Measurements from ENCODE around the gene OLIG1.

Gene OLIG1

DNA sequence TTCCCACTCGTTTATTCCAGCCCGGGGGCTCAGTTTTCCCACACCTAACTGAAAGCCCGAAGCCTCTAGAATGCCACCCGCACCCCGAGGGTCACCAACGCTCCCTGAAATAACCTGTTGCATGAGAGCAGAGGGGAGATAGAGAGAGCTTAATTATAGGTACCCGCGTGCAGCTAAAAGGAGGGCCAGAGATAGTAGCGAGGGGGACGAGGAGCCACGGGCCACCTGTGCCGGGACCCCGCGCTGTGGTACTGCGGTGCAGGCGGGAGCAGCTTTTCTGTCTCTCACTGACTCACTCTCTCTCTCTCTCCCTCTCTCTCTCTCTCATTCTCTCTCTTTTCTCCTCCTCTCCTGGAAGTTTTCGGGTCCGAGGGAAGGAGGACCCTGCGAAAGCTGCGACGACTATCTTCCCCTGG lies 43.5 kb upstream of the OLIG1 start:
- Mint-ChIP-seq H3K36me3 (ENCODE audit: low read depth) (no peaks in the 10 kb centered on the region), H3K9me3 (peaks cover 2% of the 10 kb centered on the region), H3K27me3 (ENCODE audit: low read depth) (peaks cover 95% of the 10 kb centered on the region), H3K4me1 (peaks cover 24% of the 10 kb centered on the region), H3K4me3 (peak overlapping the region; percentile 77 to 83 (median 83)), H3K27ac (no peak overlapping the region)
- no peak for TF ChIP-seq CTCF (IDR thresholded peaks at IDR 0.05; ENCODE audit: unreplicated experiment in 3 of 3)

GRCh38 chr21:33026878-33027400 lies 43.0 kb upstream of the OLIG1 start:
- Mint-ChIP-seq H3K36me3 (ENCODE audit: low read depth) (no peaks in the 10 kb centered on the region), H3K4me1 (peaks cover 23% of the 10 kb centered on the region), H3K27ac (no peak overlapping the region), H3K9me3 (peaks cover 2% of the 10 kb centered on the region), H3K4me3 (peak overlapping the region; percentile 34 to 83 (median 77)), H3K27me3 (ENCODE audit: low read depth) (peaks cover 95% of the 10 kb centered on the region)
- no peak for TF ChIP-seq CTCF (IDR thresholded peaks at IDR 0.05; ENCODE audit: unreplicated experiment in 3 of 3)

- Mint-ChIP-seq H3K4me3 (no peak overlapping the region), H3K9me3 (peaks cover 2% of the 10 kb centered on the region), H3K27me3 (ENCODE audit: low read depth) (peaks cover 95% of the 10 kb centered on the region), H3K36me3 (ENCODE audit: low read depth) (no peaks in the 10 kb centered on the region), H3K27ac (no peak overlapping the region), H3K4me1 (peaks cover 16% of the 10 kb centered on the region)
- TF ChIP-seq CTCF (IDR thresholded peaks at IDR 0.05; ENCODE audit: unreplicated experiment in 3 of 3), result no peak
Observed at GRCh38 chr21:33027401-33028286, 42.3 kb upstream of the OLIG1 start.

DNA sequence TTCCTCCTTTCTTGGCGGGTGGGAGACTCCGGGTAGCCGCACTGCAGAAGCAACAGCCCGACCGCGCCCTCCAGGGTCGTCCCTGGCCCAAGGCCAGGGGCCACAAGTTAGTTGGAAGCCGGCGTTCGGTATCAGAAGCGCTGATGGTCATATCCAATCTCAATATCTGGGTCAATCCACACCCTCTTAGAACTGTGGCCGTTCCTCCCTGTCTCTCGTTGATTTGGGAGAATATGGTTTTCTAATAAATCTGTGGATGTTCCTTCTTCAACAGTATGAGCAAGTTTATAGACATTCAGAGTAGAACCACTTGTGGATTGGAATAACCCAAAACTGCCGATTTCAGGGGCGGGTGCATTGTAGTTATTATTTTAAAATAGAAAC lies 41.7 kb upstream of the OLIG1 start:
- H3K4me1 Mint-ChIP-seq, result peaks cover 14% of the 10 kb centered on the region
- peaks cover 97% of the 10 kb centered on the region for H3K27me3 Mint-ChIP-seq (ENCODE audit: low read depth)
- peaks cover 2% of the 10 kb centered on the region for H3K9me3 Mint-ChIP-seq
- no peaks in the 10 kb centered on the region for H3K36me3 Mint-ChIP-seq (ENCODE audit: low read depth)
- no peak for TF ChIP-seq CTCF (IDR thresholded peaks at IDR 0.05; ENCODE audit: unreplicated experiment in 3 of 3)
- H3K27ac Mint-ChIP-seq, result no peak overlapping the region
- peak overlapping the region in 2 of 3 experiments; percentile 43 to 48 for H3K4me3 Mint-ChIP-seq

DNA sequence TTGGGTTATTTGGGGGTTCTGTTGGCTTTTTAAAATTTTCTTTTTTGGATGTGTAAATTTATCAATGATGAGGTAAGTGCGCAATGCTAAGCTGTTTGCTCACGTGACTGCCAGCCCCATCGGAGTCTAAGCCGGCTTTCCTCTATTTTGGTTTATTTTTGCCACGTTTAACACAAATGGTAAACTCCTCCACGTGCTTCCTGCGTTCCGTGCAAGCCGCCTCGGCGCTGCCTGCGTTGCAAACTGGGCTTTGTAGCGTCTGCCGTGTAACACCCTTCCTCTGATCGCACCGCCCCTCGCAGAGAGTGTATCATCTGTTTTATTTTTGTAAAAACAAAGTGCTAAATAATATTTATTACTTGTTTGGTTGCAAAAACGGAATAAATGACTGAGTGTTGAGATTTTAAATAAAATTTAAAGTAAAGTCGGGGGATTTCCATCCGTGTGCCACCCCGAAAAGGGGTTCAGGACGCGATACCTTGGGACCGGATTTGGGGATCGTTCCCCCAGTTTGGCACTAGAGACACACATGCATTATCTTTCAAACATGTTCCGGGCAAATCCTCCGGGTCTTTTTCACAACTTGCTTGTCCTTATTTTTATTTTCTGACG lies 41.1 kb upstream of the OLIG1 start:
- H3K4me3 Mint-ChIP-seq, result peak overlapping the region in 2 of 3 experiments; percentile 7 to 38
- no peak overlapping the region for H3K27ac Mint-ChIP-seq
- H3K27me3 Mint-ChIP-seq (ENCODE audit: low read depth), result peaks cover 97% of the 10 kb centered on the region
- no peaks in the 10 kb centered on the region for H3K36me3 Mint-ChIP-seq (ENCODE audit: low read depth)
- H3K4me1 Mint-ChIP-seq, result peaks cover 13% of the 10 kb centered on the region
- peaks cover 2% of the 10 kb centered on the region for H3K9me3 Mint-ChIP-seq
- no peak for TF ChIP-seq CTCF (IDR thresholded peaks at IDR 0.05; ENCODE audit: unreplicated experiment in 3 of 3)
